Measurements from ENCODE around the gene MOGAT3. TPM values are rescaled to one million over a fixed set of nuclear protein-coding genes. Genes with fewer than 3 reads are reported as not detected.
A peak's percentile ranks its signal among the peaks of the same experiment; 100 is the strongest.

MOGAT3 gene
- total RNA-seq, 1 experiment from 2014 or later, result 0.15 TPM

GRCh38 chr7:101231644-101232043 is 30.8 kb upstream of the MOGAT3 start:
- Histone ChIP-seq H2BK15ac (ENCODE audit: low read depth, low read length) (no peak overlapping the region), H3K27ac (ENCODE audit: insufficient read length, low read depth, low read length) (no peak overlapping the region), H2BK120ac (ENCODE audit: low read depth, low read length, poor library complexity, severe bottlenecking) (no peak overlapping the region), H3K9ac (ENCODE audit: extremely low read depth, insufficient read length, low read length) (no peak overlapping the region), H3K4ac (ENCODE audit: low read depth, low read length) (no peak overlapping the region), H3K4me1 (ENCODE audit: insufficient read depth, low read length) (0 out of 2 replicates have a peak, but pooled peaks cover 3% of the 10 kb centered on the region), H4K91ac (ENCODE audit: insufficient read length, low read depth, low read length) (no peak overlapping the region), H3K4me2 (ENCODE audit: insufficient read depth, insufficient read length, low read length) (peak overlapping the region; percentile 49), H4K20me1 (ENCODE audit: control insufficient read depth, insufficient read depth, insufficient read length) (no peaks in the 10 kb centered on the region), H4K8ac (replicated peaks; ENCODE audit: insufficient read length, low read depth, low read length) (no peak overlapping the region), H3K56ac (ENCODE audit: insufficient read length, low read depth, low read length) (no peak overlapping the region), H4K5ac (ENCODE audit: insufficient read length, low read depth, low read length) (no peak overlapping the region), H3K9me3 (ENCODE audit: control insufficient read depth, low read depth, low read length) (no peaks in the 10 kb centered on the region), H3K18ac (ENCODE audit: insufficient read length, low read depth, low read length) (no peak overlapping the region), H2BK20ac (ENCODE audit: low read depth, low read length, poor library complexity, severe bottlenecking) (no peak overlapping the region), H3T11ph (ENCODE audit: low read length) (no peak overlapping the region), H2BK5ac (ENCODE audit: insufficient read length, low read length) (no peak overlapping the region), H3K14ac (ENCODE audit: insufficient read depth, low read length) (no peak overlapping the region), H2BK12ac (ENCODE audit: insufficient read length, low read depth, low read length) (no peak overlapping the region), H3K79me2 (ENCODE audit: insufficient read depth, low read length) (no peaks in the 10 kb centered on the region), H3K23ac (ENCODE audit: insufficient read length, low read depth, low read length) (no peak overlapping the region), H3K23me2 (ENCODE audit: insufficient read length, low read depth, low read length, poor library complexity, severe bottlenecking) (no peaks in the 10 kb centered on the region), H2AK5ac (ENCODE audit: insufficient read length, low read length) (no peak overlapping the region), H2AFZ (ENCODE audit: low read length) (no peak overlapping the region), H3K27me3 (ENCODE audit: insufficient read depth, low read length) (no peaks in the 10 kb centered on the region), H3K79me1 (ENCODE audit: insufficient read depth, low read depth, low read length, poor library complexity, severe bottlenecking) (no peaks in the 10 kb centered on the region)
- peak overlapping the region; percentile 71 to 85 for H3K4me3 Mint-ChIP-seq
- DNase-seq, result no peak
- no peaks in the 10 kb centered on the region for H3K9me3 Mint-ChIP-seq
- WGBS (ENCODE audit: extremely low coverage, insufficient read length, low lambda C conversion rate), result no CpG with 5 or more reads among the region's 7 CpGs
- peak overlapping the region; percentile 50 to 92 (median 67); a peak in 2 of 7 replicates for H3K27ac Mint-ChIP-seq
- H3K27me3 Mint-ChIP-seq (ENCODE audit: low read depth), result no peaks in the 10 kb centered on the region
- H3K36me3 Mint-ChIP-seq (ENCODE audit: insufficient read depth in 1 of 3, low read depth in 3 of 3), result peaks cover 0 to 28% (median 6%) of the 10 kb centered on the region in 3 experiments; a peak in 5 of 7 replicates
- peaks cover 20 to 23% of the 10 kb centered on the region in 2 experiments for H3K4me1 Mint-ChIP-seq
- TF ChIP-seq CTCF (conservative IDR thresholded peaks at IDR 0.05), result no peak
